ENCODE measurements around the gene PIP5K1A.

DNA sequence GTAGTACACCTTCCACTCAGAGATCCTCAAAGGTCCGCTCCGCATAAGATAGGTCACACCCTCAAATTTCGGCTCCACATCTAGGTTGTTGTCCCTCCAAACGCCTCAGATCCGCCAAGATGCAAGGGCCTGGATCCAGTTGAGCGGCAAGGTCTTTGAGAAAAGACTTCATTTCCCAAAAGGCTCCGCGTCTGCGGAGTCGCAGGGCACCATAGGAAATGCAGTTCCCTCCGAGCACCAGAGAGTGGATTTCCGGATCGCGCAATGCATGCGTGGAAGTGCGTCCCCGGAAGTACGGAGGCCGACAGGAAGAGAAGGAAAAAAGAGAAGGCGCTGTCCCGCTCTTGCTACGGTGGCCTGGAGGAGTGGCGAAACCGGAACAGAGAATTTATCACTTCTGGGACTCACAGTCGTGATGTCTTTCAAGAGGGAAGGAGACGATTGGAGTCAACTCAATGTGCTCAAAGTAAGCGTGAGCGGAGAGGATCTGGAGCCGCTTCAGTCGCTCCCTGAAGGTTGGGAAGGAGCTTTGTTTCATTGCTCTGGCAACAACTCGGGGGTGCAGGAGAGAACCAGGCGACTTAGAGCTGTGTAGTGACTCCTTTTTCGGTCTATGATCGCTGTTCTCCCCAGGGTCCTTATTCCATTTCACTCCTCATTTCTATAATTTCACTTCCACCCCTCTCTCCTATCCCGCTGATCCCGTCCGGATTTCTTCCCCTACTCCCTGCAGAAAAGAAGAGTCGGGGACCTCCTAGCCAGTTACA lies 32.4 kb upstream of the PIP5K1A start, which contains the start of the genes LYSMD1 and SCNM1:
- TF ChIP-seq, protein P1, sequence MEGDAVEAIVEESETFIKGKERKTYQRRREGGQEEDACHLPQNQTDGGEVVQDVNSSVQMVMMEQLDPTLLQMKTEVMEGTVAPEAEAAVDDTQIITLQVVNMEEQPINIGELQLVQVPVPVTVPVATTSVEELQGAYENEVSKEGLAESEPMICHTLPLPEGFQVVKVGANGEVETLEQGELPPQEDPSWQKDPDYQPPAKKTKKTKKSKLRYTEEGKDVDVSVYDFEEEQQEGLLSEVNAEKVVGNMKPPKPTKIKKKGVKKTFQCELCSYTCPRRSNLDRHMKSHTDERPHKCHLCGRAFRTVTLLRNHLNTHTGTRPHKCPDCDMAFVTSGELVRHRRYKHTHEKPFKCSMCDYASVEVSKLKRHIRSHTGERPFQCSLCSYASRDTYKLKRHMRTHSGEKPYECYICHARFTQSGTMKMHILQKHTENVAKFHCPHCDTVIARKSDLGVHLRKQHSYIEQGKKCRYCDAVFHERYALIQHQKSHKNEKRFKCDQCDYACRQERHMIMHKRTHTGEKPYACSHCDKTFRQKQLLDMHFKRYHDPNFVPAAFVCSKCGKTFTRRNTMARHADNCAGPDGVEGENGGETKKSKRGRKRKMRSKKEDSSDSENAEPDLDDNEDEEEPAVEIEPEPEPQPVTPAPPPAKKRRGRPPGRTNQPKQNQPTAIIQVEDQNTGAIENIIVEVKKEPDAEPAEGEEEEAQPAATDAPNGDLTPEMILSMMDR (IDR thresholded peaks at IDR 0.05) = peak in 5 of 6 experiments; percentile 23 to 62 (median 51)
- TF ChIP-seq POLR2A (IDR thresholded peaks at IDR 0.05) (peak in 3 of 4 donors; percentile 39 to 79 (median 58)), POLR2AphosphoS5 (IDR thresholded peaks at IDR 0.05) (peak; percentile 99 to 100)
